Activated T-cell treated with anti-CD3 and anti-CD28 coated beads, Interleukin-2, amount 50 U/mL, for 48 hours (primary cell): ENCODE data around the gene NPHP4.

Experiments
- DNase-seq, 2 experiments: peaks; one replicate each; pipeline ENCODE4 v3.0.0-alpha.2; 2020

The NPHP4 gene

DNA sequence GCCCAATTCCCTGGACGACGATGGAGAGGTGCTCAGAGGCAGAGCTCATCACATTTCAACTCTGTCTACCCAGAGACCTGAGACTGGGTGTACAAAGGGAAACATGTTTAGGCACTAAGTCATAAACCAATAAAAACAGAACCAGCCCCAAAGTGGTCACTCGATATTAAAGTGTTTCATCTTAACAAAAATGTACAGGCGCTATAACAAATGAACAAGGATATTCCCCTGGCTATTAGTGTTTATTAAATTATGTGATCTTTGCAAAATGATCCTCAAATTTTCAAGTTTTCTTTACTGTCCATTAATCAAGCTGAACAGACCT is 43.6 kb downstream of the NPHP4 start:
- no peak for DNase-seq

DNA sequence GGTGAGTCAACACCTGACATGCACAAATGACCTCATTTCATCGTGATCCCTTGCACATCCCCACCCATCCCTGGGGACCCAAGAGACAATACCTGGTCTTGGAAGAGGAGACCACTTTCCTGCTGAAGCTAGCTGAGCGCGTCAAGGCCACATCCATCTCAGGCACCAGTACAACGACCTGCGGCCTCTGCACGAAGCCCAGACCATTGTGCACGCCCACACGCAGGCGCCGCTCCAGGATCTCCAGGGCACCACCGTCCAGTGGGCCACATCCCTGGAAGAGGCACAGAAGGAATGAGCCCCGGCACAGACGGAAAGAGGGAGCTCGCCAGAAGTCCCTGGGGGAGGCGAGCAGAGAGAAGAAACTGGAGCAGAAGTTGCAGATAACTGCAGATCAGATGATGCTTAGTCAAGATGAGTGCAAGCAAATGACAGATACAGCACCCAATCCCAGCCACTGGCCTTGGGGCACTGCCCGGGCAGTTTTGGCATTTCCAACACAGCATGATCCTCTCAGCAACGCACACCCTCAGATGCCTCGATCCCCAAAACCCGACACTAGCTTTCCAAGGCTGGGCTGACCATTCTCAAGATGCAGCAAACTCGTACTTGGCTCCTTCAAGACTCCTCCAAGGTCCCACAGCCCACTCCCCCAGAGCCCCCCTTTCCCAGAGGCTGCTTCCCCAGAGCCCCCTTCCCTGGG is 44.1 kb downstream of the NPHP4 start:
- DNase-seq = no peak

DNA sequence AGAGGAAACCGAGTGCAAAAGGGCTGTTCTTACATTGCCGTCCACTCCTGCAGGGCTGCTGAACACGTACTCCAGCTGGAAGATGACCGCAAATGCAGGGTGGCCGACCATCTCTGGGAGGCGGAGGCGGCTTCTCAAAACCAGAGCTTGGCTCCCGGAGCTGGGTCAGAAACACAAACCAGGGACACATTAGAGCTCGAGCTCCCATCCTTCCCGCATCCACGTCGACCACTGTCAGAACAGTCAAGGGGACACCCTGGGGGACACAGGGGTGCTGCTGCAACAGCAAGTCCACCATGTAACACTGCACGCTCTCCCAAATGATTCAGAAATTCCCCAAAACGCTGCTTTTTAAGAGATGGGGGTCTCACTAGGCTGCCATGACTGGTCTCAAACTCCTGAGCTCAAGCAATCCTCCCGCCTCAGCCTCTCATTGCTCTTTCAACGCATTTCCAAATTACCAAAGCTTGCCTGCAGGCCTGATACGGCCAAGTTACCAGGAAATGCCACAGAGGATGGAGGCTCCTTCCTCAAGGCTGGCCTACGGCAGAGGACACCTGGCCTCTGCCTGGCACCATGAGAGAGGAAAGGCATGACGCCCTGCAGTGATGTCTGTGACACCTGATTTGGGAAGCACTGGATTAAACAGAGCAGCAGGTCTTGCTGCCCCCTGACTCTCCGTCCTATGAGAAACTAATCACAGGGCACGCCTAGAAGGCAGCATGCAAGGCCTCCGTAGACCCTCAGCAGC is 45.0 kb downstream of the NPHP4 start:
- no peak for DNase-seq

DNA sequence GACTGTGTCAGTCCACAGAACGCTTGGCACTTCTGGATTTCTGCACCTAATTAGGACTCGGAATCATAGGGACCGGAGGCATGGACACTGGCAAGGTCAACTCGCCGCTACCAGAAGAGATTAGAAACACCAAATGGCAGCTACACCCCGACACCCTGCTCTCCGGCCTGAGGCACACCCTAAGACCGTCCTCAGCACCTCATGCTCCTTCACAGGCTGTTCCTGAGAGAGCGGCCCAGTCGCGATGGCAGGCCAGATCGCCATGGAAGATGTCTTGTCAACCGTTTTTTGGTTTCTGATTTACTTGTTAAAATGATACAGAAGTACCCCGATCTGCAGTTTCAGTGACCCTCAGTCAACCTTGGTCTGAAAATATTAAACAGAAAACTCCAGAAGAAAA is 46.8 kb downstream of the NPHP4 start:
- no peak for DNase-seq

GRCh38 chr1:5944843-5945167 is 47.4 kb downstream of the NPHP4 start:
- DNase-seq = no peak

GRCh38 chr1:5944154-5944842 is 47.9 kb downstream of the NPHP4 start:
- no peak for DNase-seq

- no peak for DNase-seq
Observed at GRCh38 chr1:5943343-5944124, 48.7 kb downstream of the NPHP4 start.

GRCh38 chr1:5941671-5942070 is 50.6 kb downstream of the NPHP4 start:
- DNase-seq = no peak

DNA sequence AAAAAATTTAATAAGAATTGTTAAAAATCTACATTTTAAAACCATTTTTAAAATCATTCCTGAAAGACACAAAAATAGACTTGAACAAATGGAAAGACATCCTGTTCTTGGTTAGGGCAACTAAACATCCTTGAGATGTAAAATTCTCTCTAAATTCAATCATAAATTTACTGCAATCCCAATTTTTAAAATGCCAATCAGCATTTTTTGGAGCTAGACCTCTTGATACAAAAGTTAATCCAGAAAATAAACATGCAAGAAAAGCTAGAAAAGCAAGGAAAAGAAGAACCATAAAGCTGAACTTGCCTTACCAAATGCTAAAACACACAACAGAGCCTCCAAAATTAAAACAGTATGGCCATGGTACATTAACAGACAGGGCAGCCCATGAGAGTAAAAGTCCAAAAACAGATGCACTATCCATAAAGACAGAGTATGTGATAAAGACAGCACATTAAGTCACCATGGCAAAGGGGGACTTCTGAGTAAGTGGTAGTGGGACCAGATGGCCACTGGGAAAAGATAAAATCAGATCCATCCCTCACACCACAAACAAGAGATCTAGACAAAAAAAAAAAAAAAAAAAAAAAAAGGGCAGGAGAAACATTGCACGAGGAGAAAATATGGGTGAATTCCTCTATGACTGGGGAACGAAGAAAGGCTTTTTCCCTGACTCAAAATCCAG is 51.4 kb downstream of the NPHP4 start:
- DNase-seq = no peak

DNA sequence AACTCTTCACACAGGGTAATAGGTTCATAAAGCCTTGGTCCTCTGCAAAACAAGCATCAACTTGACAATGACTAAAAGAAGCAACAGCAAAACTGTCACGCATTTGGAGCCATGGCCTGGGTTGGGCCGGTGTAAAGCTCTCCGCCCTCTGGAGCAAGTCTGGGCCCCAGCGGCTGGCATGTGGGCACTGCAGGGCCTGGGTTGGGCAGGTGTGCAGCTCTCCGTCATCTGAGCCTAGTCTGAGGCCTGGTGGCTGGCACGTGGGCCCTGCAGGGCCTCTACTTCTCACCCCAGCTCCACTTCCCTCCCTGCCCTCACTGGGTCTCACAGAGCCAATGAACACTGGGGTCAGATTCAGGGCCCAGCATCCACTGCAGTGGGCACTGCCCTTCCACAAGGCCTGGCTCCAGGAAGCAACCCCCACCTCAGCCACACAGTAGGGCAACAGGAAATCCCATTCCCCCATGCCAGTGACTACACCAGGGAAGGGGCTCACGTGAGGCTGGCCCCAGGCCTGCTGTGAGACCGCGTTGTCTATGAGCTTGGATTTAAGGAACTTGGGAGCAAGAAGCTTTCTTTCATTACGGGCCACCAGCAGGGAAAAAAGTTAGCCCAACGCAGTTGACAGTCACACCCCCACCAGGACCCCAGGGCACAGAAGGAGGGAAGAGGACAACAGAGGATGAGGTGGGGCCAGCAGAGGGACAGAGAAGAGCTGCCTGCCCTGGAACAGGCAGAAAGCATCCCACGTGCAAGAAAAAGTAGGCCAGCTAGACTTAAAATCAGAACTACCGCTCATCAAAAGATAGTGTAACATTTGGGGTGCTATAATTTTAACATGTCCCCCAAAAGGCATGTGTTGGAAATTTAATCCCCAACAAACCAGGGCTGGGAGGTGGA is 52.7 kb downstream of the NPHP4 start:
- DNase-seq = no peak

- no peak for DNase-seq
Observed at GRCh38 chr1:5938101-5938646, 54.1 kb downstream of the NPHP4 start.

DNA sequence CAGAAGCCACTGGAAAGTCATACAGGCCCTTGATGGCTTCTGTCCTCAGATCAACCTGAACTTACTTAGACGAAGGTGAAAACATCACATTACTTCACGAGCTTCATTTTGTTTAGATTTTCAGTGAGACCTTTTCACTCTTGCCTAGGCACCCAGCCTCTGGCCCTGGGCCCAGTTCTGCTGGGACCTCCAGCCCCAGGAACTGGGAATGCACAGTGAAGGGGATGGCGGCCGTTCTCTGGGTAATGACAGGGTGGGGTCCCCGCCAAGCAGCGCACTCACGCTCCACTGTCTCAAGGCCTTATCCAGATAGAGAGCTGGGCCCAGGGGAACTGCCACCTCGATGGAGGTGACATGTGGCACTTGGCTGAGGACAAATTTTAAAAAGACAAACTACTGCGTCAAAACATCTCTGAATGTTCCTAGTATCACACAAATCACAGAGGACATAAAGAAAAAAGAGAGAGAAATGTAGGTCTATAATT is 54.8 kb downstream of the NPHP4 start:
- no peak for DNase-seq

DNA sequence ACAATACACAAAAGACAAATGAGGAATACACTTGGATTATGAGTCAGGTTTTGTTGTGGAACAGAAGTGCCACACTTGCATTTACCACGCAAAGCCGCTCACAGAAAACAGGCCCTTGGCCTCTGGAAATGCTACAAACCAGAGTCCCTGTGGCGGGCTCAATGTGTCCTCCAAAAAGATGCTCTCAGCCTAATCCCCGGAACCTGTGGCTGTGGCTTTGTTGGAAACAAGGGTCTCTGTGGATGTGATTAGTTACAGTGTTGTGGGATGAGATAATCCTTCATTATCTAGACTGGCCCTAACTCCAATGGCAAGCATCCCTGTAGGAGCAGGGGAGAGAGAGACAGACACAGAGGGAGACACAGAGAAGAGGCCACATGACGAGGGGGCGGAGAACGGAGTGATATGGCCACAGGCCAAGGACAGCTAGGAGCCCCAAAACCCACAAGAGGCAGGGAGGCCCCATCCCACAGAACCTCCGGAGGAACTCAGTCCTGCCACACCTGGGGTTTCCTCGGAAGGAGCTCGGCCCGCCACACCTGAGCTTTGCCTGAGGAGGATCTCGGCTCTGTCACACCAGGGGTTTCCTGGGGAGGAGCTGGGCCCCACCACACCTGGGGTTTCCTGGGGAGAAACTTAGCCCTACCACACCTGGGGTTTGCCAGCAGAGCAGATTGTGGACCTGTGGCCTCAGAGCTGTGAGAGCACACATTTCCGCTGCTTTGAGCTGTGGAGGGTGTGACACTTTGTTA is 55.4 kb downstream of the NPHP4 start:
- no peak for DNase-seq

DNA sequence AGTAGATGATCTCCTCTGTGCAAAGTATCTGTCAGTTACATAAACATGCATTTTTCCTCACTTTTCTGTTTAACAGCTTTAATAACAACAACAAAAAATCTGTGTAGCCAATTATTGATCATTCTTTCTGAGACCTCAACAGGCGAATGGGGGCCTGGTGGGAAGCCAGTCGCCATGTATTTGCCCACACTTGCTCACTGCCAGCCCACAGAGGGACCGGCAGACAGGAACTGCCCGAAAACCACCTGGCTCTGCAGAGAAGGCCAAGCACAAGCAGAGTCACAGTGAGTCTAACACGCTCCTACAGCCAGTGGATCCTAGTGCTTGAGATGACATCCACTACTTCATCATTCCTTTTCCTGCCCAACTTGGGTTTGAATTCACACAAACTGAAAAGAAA is 56.1 kb downstream of the NPHP4 start:
- no peak for DNase-seq

DNA sequence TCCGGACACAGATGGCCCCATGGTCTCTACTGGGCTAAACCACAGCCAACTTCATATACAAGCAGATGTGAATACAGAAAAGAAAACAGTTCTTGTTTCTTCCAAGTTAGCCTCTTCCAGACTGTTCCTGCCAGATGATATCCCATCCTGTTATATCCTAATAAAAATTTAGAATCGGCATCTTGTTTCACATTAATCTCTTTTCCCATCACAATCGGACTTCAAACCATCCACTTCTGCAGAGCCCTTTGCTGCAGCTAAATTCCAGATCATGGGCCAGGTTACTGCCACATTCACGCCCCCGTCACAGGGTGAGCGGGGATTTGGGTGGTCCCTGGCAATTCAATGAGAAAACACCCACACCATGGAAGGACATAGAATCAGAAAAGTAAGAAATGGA is 57.2 kb downstream of the NPHP4 start:
- no peak for DNase-seq

DNA sequence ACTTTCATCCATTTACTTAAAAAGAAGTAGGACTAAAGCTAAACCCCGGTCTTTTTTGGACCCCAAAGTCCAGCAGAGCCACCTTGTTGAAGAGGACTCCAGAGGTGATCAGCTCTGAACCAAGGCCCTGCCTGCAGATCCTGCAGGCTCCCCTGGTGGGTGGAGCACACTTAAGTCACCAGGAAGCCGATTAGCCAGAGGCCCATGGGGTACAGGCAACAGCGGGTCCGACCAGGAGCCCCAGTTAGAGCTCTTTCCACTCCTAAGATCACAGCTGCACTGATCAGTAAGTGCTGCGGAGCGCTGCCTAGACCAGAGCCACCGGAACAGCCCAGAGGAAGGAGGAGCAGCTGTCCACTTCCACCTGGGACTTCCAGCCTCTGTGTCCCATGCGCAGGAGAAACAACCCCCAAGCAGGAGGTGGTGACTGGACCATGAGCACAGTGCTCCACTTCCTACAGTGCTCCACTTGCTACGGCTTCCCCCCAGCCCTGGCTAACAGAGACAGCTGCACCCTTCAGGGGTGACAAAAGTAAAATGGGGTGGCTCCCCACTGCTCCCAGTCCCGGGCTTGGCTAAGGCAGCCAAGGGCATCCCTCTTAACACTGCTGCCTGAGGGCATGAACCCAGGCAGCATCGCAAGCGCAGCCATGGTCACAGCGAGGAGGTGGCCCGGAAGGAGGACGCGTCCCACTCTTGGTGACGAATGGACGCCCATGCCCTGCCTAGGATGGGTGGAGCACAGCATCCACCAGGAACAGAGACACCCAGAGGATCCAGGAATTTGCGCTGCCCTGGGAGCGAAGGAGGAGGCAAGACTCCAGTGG is 58.0 kb downstream of the NPHP4 start:
- DNase-seq = no peak

DNA sequence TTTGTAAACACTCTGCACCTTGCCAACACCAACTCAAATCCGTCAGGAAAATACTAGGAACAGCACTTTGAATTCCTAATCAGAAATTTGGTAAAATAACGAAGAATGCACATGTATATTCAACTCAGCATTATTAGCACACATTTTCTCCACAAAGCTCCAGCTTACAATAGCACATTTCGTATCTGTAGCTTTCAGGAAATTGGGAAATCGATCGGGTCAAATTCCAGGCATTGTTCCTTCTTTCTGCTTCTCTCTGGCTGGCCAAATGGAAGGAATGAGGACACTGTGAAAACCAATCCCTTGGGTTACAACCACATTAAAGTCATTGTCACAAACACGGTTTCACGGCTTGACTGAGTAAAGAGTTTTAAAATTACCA is 58.6 kb downstream of the NPHP4 start:
- DNase-seq = no peak

DNA sequence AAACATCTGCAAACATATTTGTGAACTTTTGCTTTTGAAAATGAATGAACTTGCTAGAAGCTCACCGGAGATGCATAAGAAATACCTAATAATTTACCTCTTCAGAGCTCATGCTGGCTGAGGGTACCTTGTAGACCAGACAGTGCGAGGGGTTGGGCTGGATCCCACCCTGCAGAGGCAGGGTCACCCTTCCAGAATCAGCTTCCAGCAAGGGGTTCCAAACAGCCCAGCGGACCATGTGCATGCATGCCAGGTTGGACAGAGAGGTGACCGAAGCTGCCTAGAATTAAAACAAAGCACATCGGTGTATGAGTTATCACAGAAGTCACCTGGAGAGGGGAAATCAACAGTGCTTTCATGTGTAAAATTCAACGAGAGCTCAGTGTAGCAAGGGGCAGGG is 59.2 kb downstream of the NPHP4 start:
- no peak for DNase-seq

DNA sequence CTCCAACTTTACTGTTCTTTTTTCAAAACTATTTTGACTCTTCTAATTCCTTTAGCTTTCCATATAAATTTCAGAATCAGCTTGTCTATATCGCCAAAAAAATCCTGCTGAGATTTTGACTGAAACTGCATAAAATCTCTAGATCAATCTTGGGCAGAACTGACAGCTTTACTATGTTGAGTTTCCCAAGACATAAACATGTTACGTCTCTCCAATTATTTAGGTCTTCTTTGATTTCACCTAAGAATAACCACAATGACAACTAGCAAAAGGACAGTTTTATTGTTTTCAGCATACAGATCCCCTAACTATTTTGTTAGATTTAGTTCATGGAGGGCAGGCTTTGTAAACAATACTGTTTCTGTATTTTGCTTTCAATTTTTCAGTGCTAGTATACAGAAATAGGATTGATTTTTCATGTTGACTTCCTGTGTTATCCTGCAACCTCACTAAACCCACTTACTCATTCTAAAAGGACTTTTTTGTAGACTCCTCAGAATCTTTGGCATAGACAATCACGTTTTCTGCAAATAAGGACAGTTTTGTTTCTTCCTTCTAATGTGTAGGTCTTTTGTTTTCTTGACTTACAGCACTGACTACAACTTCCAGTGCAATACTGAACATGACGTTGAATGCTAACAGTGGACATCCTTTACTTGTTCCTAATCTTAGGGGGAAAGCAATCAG is 63.4 kb downstream of the NPHP4 start:
- DNase-seq = no peak
